GM19467 (cell line): ENCODE data around the gene APLF.
"Not testable (repeated sequence)": the region's sequence is repeated elsewhere in the genome, so short reads cannot be mapped to it uniquely, and the experiment has no call there.

Source experiments
- ATAC-seq: cut with Tn5 transposase; IDR thresholded peaks from one replicate; pipeline ENCODE4 v1.9.1; 2021; ENCODE audit warnings: mild to moderate bottlenecking, moderate library complexity; ENCODE audit not compliant: unreplicated experiment

Gene APLF

DNA sequence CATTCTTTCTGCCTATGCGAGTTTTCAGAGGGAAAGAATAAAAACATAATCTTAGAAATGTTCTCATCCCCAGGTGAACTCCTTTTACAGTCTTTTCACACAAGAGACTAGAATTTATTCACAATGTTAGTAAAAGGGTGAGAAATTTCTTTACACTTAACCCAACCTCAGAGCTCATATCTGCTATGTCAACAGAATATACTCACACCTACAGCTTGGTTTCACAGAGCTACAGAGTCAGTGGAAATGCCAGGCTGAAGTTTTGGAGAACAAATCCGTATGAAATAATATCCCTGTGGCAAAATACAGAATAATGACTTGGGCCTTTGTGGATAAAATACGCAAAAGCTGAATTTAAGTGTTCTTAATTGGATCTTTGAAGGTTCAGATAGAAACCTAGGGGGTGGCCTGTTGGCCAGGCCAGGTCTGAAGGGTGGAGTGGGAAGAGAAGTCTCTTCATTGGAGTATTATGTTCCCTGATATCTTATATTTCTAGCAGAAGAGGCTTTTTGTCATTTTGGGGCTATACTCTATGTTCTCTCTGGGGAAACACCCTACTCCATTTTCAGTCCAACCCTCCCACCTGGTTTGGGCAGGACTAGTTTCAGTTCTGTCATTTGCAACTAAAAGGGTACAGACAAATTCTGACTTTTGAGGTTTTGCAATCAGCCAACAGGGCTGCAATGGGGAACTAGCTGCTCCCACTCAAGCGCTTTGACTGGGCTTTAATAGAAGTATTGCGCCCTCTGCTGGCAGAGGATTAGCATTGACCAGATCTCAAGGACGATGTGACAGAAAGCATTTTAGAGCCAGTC lies 26.0 kb upstream of the APLF start:
- ATAC-seq, result peak; percentile 99

DNA sequence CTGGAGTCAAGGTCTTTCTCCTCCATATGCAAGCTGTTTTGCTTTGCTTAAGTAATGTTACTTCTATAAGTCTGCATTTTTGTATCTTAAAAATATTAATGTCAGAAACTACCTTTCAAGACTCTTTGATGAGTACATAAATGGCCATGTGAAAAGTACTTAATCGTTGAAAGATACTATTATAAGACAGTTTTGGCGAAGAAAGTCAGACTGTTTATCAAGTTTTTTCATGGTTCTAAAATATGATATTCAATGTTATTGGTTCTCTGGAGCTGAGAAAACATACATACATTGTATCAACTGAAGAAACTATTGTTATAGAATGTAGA lies 25.4 kb upstream of the APLF start:
- ATAC-seq, result no peak

DNA sequence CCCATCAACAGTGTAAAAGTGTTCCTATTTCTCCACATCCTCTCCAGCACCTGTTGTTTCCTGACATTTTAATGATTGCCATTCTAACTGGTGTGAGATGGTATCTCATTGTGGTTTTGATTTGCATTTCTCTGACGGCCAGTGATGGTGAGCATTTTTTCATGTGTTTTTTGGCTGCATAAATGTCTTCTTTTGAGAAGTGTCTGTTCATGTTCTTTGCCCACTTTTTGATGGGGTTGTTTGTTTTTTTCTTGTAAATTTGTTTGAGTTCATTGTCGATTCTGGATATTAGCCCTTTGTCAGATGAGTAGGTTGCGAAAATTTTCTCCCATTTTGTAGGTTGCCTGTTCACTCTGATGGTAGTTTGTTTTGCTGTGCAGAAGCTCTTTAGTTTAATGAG lies 21.0 kb upstream of the APLF start:
- ATAC-seq, result not testable (repeated sequence)

DNA sequence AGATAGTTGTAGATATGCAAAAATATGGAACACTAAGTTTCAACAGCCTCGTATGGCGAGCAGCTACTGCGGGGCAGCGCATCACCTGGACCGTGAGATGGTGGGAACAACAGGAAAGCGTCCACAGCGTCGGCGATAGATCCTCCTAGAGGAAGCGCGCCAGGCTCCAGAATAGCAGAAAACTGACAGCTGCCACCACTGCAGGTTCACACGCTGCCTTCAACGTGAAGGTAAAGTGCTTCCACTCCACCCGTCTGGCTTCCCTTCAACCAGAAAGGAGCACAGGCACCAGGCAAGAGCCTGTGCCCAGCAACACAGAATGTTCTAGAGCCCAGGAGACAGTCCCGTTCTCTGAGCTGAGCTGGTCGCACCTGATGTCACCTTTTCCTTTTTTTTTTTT lies 20.3 kb upstream of the APLF start:
- no peak for ATAC-seq

DNA sequence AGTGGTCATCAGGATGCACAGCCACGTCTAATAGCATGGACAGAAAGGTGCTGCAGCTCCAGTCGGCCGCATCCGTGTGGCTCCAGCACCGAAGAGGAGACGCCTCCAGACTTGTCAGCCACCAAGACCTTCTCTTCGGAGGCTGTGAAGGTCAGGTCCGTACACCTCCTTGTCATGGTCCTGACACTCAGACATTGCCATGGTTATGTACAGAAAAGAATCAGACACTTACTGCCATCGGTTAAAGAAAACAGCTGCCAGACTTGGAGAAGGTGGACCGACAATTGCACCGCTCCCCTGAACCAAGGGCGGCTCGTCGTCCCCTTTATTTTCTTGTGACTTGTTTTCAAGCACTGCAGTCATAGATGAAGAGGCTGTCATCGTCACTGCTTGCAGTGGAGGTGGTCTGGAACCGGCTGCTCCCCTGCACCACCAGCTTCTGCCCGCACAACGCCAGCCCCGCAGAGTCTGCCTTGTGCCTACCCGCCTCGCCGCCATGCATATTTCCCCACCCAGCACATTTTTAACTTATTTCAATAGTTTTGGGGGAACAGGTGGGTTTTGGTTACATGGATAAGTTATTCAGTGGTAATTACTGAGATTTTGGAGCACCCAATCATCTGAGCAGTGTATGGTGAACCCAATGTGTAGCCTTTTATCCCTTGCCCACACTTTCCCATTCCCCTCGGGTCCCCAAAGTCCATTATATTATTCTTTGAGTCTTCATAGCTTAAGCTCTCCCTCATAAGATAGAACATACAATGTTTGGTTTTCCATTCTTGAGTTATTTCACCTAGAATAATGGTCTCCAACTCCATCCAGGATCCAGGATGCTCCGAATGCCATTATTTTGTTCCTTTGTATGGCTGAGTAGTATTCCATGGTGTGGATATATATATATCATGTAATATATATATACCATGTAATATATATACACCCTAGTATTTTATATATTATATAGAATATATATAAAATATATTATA lies 18.4 kb upstream of the APLF start:
- ATAC-seq, result no peak

DNA sequence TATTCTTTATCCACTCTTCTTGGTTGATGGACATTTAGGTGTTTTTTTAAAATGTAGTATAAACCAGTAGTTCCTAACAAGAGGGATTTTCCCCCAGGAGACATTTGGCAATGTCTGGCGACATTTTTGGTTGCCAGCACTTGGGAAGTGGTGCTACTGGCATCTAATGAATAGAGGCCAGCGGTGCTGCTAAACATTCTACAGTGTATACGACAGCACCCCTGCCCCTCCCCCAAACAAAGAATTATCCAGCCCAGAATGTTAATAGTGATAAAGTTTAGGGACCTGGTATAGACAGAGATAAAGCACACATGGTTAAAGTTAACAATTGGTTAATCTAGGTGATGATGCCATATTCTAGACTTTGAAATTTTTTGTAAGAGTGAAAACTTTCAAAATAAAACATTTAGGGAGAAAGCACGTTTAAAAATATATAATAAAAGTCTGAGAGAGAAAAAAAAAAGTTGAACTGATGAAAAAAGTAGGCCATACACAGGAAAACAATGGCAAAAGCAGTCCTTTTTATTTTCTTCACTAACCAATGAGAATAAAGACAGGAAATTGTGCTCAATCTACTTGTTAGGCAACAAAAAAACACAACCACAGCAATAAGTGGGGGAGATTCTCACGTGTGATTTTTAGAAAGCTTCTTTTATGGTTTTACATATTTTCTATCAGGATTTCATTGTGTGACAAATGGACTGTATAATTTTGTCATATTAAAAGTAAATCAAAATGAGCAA lies 15.1 kb upstream of the APLF start:
- ATAC-seq, result no peak

DNA sequence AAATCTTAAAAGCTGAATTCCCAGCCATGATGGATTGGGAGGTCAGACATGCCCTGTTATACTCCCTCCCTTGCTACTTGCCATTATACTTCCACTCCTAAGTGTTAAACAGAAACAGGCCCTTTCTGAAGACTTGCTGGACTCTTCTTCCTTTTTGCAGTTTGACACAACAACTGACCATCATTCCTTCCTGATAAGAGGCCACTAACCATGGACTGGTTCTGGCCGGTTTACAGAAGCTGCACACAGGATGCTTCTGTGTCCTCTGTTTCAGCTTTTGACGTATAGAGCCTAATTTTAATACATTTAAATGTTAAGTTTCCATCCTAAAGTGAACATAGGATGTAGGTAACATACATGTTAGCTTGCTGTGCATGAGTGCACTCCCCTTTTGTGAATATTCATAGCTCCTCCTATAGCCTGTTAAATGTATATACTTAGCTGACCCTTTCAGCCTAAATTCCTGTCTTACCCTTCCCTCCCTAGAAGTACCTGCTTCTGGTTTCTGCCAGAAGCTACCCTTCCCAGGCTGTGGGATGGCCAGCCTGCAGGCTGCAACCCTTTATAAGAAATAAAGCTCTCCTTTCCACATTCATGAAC lies 13.5 kb upstream of the APLF start:
- ATAC-seq, result no peak

DNA sequence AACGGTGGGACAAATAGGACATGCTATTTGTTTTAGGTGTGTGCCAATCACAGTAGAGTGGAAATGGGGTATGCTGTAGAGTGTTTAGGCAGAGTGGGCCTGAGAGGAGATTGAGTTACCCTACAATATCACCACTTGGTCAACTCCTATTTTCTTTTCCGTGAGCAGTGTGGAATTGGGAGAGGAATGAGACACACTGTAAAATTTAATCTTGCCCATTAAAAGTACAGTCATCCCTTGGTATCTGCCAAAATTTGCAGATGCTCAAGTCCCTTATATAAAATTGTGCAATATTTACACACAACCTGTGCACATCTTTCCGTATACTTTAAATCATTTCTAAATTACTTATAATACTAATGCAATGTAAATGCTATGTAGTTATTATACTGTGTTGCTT lies 12.7 kb upstream of the APLF start:
- no peak for ATAC-seq

DNA sequence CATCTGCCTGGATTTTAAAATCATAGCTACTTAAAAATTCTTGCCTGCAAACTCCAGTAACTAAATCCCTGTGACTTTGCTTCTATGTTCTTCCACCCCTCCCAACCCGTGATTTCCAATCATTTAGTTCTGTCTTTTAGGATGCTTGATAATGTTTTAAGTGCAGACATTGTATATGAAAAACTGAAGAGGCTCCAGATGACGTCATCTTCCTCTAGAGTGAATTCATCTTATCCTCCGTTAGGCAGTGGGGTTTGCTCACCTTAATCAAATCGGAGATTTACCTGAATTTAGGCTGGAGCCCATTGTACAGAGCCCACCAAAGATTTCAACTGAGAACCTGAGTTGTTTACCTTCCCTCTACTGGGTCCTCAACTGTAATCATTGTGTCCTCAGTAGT lies 11.2 kb upstream of the APLF start:
- no peak for ATAC-seq

DNA sequence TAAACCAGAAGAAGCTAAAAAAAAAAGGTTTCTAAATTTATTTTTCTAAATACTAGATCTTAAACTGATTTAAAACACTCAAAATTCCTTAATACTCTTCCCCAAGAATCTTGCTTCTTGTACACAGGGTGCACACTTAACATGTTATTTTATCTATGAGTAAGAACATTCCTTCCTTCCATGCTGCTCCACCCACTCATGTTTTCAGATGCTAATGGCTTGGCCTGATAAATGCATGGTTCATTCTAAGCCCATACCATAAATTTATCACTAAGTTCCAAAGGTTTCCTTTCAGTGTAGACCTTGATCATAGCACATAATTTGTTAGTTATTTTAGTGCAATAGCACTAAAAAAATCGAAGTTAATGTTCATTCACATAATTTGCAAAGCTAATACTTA lies 8.4 kb upstream of the APLF start:
- ATAC-seq, result no peak

DNA sequence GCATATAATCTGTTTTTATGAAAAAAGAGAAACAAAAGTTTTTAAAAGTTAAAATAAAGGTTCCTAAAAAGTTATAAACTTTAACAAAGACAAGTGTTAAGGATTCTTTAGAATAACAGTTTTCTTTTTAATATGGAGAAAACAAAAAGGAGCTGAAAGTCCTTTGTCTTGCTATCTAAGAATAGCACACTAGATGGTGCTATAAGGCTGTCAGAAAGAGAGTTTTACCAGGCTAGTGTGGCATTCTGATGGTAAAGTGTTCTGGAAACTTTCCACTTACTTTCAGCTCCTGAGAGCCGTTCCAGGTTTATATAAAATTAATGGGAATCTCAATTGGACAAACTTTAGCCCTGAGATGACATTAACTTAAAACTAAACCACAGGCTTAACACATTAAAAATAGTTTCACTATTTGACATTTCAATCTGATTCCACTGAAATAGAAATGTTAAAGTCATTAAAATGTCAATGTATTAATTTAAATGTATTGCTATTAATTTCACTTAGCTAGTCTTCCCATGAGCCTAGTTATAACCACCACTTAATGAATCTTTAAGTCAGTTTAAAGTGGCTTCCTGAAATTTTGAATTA lies 4.0 kb upstream of the APLF start:
- no peak for ATAC-seq

DNA sequence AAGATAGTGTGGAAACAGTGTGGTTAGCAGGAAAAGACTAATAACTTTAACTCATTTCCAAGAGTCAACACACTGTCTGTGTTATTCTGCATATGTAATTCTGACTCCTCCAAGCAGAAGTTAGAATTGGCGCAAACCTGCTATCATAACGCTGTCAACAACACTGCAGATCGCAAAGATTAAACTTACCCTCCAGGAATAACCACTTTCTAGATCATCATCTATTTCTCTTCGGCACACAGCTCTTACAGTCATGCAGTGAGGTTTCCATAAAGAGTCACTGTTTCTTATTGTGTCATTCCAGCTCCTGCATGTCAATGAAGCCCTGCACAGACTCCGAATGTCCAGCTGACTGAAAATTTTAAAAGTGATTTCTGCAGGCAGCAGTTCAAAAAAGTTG lies 2.7 kb upstream of the APLF start:
- no peak for ATAC-seq

DNA sequence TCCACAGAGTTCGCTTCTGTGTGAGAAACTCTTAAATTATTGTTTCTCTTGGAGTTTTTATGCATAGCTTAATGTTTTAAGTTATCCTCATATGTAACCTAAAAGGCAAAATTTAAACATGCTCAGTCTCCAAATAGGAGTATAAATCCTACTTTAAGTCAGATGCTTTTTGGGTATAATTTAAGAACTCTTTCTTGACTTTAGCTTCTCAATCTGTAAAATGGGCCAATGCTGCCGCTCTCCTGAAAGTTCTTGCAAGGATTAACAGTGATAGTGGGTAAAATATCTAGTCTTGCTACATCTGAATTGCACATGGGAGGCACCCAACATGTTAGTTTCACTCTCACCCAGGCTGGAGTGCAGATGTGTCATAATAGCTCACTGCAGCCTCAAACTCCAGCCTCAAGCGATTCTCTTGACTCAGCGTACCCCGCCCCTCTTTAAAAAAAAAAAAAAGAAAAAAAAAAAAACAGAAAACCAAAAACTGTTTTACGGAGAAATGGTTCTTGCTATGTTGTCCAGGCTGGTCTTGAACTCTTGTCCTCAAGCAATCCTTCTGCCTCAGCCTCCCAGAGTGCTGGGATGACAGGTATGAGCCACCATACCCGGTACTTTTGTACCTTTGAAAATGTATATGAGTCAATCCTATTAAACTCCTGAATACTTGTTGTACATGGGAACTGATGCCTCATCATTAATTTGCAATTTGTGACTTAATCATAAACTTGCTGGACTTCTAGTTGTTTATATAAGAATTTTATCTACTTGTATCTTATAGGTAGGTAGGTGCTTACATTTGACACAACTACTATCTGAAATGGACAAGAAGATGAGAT lies 2.1 kb upstream of the APLF start:
- no peak for ATAC-seq

DNA sequence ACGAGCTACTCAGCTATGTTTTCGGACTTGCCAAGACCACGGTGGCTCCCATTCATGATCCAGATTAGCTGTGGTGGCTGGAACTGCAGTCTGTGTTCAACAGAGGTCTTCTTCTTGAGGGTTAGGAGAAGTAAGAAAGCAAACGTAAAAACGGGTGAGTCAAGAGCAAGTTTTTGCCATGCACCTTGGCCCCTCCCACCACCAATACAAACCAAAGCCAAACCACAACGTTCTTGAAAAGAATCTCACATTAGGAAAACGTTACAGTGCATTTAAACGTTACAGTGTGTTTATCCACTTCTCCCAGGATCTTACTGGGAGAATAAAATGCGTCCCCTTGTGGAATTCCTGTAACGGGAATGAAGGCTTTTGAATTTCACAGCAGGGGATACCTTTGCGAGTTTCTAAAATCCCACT lies 1.0 kb upstream of the APLF start:
- no peak for ATAC-seq

DNA sequence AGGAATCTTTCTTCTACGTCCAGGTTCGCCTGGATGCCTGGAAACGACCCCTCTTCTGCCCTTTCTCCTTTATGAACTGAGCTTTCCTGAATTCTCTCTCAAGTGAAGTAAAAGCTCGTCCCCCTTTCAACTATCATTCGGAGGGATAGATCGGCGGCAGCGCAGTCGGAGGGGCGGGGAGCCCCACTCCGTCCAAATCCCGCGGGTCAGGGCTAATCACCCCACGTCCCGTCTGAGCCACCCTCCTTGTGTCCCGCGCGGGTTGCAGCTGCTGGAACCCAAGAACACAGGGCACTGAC lies 658 bp upstream of the APLF start:
- peak; percentile 29 for ATAC-seq

DNA sequence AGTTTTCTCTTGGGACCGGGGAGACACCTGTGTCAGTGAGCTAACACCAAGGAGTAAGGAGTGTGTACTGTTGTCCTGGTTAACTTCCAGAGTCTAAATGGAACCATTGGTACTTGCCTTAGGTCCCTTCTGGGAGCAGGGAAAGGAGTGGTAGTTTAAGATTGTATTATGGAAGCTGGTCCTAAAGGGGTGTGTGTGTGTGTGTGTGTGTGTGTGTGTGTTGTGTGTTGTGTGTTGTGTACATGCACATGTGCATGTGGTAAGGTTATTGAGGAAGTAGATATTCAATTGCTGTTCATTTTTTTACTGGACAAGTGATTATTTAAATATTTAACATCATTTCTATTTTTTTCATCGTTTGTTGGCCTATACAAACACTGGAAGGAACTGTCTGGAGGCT lies 1.4 kb downstream of the APLF start:
- no peak for ATAC-seq

DNA sequence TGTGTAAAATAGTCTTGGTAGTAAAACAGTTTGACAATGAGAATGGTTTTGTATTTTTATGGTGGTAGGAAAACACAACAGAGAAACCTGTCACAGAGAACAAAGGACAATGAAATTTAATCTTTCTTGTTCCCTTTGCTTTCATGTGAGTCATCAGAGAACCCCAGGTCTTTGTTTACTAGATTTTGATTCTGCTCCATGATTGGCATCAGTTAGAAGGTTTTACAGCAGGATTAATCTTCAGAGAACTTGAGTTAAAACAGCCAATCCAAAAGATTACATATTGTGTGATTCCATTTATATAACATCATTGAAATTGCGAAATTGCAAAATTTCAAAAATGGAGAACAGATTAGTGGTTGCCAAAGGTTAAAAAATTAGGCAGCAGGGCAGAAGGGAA lies 2.5 kb downstream of the APLF start:
- ATAC-seq, result no peak

DNA sequence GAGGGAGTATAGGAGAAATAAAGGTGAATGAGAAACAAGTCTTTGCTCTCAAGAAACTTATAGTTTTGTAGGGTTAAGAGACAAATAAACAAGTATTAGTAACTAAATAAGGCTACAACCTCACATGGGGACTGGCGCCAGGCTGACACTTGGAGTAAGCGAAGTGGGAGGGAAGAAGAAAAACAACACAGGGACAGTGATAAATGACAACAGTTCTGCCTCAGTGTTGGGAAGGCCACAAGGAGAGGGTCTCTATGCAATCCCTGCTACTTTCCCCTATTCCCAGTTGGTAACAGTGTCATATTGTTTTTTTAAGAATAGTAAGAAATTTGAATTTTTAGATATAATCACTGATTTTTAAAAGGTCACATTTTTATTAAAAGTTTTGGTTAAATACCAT lies 4.0 kb downstream of the APLF start:
- no peak for ATAC-seq

DNA sequence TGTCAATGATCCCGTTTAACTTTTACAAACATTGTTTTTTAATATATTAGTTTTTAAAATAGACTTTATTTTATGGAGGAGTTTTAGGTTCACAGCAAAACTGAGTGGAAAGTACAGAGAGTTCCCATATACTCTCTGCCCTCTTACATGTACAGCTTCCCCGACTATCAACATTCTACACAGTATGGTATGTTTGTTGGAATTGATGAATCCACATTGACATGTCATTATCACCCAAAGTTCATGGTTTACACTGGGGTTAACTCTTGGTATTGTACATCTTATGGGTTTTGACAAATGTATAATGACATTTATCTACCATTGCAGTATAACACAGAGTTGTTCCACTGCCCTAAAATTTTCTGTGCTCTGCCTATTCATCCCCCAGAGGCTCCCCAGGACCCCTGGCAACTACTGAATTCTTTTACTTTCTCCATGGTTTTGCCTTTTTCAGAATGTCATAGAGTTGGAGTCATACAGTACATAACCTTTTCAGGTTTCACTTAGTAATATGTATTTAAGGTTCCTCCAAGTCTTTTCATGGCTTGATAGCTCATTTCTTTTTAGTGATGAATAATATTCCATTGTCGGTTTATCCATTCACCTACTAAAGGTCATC lies 5.5 kb downstream of the APLF start:
- ATAC-seq, result no peak

DNA sequence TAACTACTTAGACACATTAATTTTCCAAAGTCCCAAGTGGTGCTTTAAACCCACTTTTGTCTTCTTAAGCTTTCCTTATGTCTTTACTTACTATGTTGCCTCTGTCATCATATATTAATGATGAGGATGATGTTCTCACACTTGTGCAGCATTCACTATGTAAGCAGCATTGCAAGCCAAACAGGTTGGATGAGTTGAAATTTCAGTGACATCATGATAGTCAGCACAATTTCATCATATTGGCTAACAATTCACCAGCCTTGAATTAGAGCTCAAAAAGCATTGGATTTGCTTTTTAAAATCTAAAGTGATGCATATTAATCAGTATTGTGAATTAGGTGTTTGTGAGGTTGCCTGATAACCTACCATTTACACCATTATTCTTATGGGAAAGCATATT lies 7.7 kb downstream of the APLF start:
- ATAC-seq, result no peak
